Fibroblast of lung (primary cell): Measurements from ENCODE around the gene CD300LB. TPM values are rescaled to one million over a fixed set of nuclear protein-coding genes. Genes with fewer than 3 reads are reported as not detected.

Experiments used
- DNase-seq, 2 donors: peaks; one replicate each; pipeline versions ENCODE4 v3.0.0 to v3.0.0-alpha.2; 2010; ENCODE audit warnings: low read depth in 2 of 2
- H2AFZ ChIP-seq: 2 replicates; pipeline ENCODE4 v1.5.1; 2012; ENCODE audit warnings: low read length, control low read depth, inconsistent platforms
- H3K27ac ChIP-seq: 2 replicates; pipeline ENCODE4 v1.5.1; 2011; ENCODE audit warnings: low read length, control low read depth; ENCODE audit not compliant: insufficient read depth
- H3K27me3 ChIP-seq: 2 replicates; pipeline ENCODE4 v1.5.1; 2011; ENCODE audit warnings: mild to moderate bottlenecking, low read length; ENCODE audit not compliant: control insufficient read depth, insufficient read depth
- H3K36me3 ChIP-seq: 2 replicates; pipeline ENCODE4 v1.5.1; 2011; ENCODE audit warnings: low read length; ENCODE audit not compliant: control insufficient read depth, insufficient read depth
- H3K4me1 ChIP-seq: 2 replicates; pipeline ENCODE4 v1.5.1; 2011; ENCODE audit warnings: low read length; ENCODE audit not compliant: control insufficient read depth, insufficient read depth; ENCODE audit errors: extremely low read depth
- H3K4me2 ChIP-seq: 2 replicates; pipeline ENCODE4 v1.5.1; 2011; ENCODE audit warnings: low read length, control low read depth; ENCODE audit not compliant: insufficient read depth; ENCODE audit errors: extremely low read depth
- H3K4me3 ChIP-seq, 4 experiments: fragments of 200-600 bp in 1 of 4; sonication (generic) in 1 of 4; replicated peaks in 1 of 4; 2 replicates each; pipeline ENCODE4 v1.5.1; 2011 to 2016; ENCODE audit warnings: low read length in 4 of 4, low read depth in 3 of 4, mild to moderate bottlenecking in 3 of 4, control low read depth in 2 of 4, inconsistent platforms in 1 of 4, mixed read lengths in 1 of 4; ENCODE audit not compliant: insufficient read depth in 1 of 4; ENCODE audit errors: control extremely low read depth in 1 of 4
- H3K79me2 ChIP-seq: 2 replicates; pipeline ENCODE4 v1.5.1; 2012; ENCODE audit warnings: mild to moderate bottlenecking, low read length, inconsistent platforms; ENCODE audit not compliant: control insufficient read depth, insufficient read depth
- H3K9ac ChIP-seq: 2 replicates; pipeline ENCODE4 v1.5.1; 2011; ENCODE audit warnings: mild to moderate bottlenecking, low read length, control low read depth; ENCODE audit not compliant: insufficient read depth
- H3K9me3 ChIP-seq: 2 replicates; pipeline ENCODE4 v1.5.1; 2012; ENCODE audit warnings: low read depth, low read length; ENCODE audit not compliant: control insufficient read depth, insufficient read depth
- H4K20me1 ChIP-seq: 2 replicates; pipeline ENCODE4 v1.5.1; 2011; ENCODE audit warnings: low read length; ENCODE audit not compliant: control insufficient read depth, insufficient read depth; ENCODE audit errors: extremely low read depth
- CTCF ChIP-seq, 2 donors: IDR thresholded peaks in 1 of 2; conservative IDR thresholded peaks in 1 of 2; 1 replicate in 1 of 2; 2 replicates in 1 of 2; pipeline ENCODE4 v1.5.1; 2011 to 2012; ENCODE audit warnings: low read length in 2 of 2, control low read depth in 1 of 2, inconsistent platforms in 1 of 2, low read depth in 1 of 2, mild to moderate bottlenecking in 1 of 2
- EZH2 ChIP-seq: IDR thresholded peaks from 2 replicates; pipeline ENCODE4 v1.5.1; 2012; ENCODE audit warnings: low read length, control low read depth, mild to moderate bottlenecking; ENCODE audit errors: missing control alignments
- polyA plus RNA-seq, 2 donors: library from polyadenylated mRNA; depleted of rRNA in 1 of 2; stranded (reverse) in 1 of 2; unstranded in 1 of 2; fragments of >200 nt; gene quantifications; 2 replicates each; pipeline ENCODE4 v1.2.1, GENCODE V29; 2011 to 2012; ENCODE audit warnings: missing spikeins in 1 of 2
- total RNA-seq: library from RNA; depleted of rRNA; stranded (reverse); fragments of >200 nt; gene quantifications from 2 replicates; pipeline ENCODE4 v1.2.1, GENCODE V29; 2014

Gene CD300LB
- total and polyA plus RNA-seq, 2 donors (not counting 1 experiment from before 2014, with no cell fraction given): not detected

GRCh38 chr17:74544991-74545842 is 13.9 kb upstream of the CD300LB start:
- no peak for TF ChIP-seq CTCF (conservative IDR thresholded peaks at IDR 0.05 in 1 of 2, IDR thresholded peaks at IDR 0.05 in 1 of 2; ENCODE audit: low read depth in 1 of 2, low read length in 2 of 2)
- TF ChIP-seq EZH2: no peak
- no peaks in the 10 kb centered on the region for H3K36me3 ChIP-seq
- H3K4me2 ChIP-seq: no peak overlapping the region
- H3K9ac ChIP-seq: no peak overlapping the region
- no peaks in the 10 kb centered on the region for H3K27me3 ChIP-seq
- no peak overlapping the region for H2AFZ ChIP-seq
- no peak overlapping the region for H3K4me3 ChIP-seq
- no peaks in the 10 kb centered on the region for H3K79me2 ChIP-seq
- no peaks in the 10 kb centered on the region for H4K20me1 ChIP-seq
- H3K27ac ChIP-seq: no peak overlapping the region
- H3K9me3 ChIP-seq: no peaks in the 10 kb centered on the region
- DNase-seq: no peak
- no peaks in the 10 kb centered on the region for H3K4me1 ChIP-seq

GRCh38 chr17:74543891-74544760 is 12.9 kb upstream of the CD300LB start:
- TF ChIP-seq CTCF (conservative IDR thresholded peaks at IDR 0.05 in 1 of 2, IDR thresholded peaks at IDR 0.05 in 1 of 2; ENCODE audit: low read depth in 1 of 2, low read length in 2 of 2) (no peak), EZH2 (no peak)
- H3K27me3 ChIP-seq: no peaks in the 10 kb centered on the region
- no peaks in the 10 kb centered on the region for H3K79me2 ChIP-seq
- no peak overlapping the region for H3K9ac ChIP-seq
- no peak for DNase-seq
- H3K4me3 ChIP-seq: no peak overlapping the region
- H3K36me3 ChIP-seq: no peaks in the 10 kb centered on the region
- no peaks in the 10 kb centered on the region for H4K20me1 ChIP-seq
- H3K4me1 ChIP-seq: no peaks in the 10 kb centered on the region
- no peak overlapping the region for H3K27ac ChIP-seq
- H2AFZ ChIP-seq: no peak overlapping the region
- no peak overlapping the region for H3K4me2 ChIP-seq
- no peaks in the 10 kb centered on the region for H3K9me3 ChIP-seq

- no peak overlapping the region for H3K9ac ChIP-seq
- H3K27ac ChIP-seq: no peak overlapping the region
- no peaks in the 10 kb centered on the region for H3K4me1 ChIP-seq
- H3K9me3 ChIP-seq: no peaks in the 10 kb centered on the region
- DNase-seq: no peak
- H3K4me3 ChIP-seq: no peak overlapping the region
- H3K79me2 ChIP-seq: no peaks in the 10 kb centered on the region
- H4K20me1 ChIP-seq: no peaks in the 10 kb centered on the region
- H3K4me2 ChIP-seq: no peak overlapping the region
- TF ChIP-seq EZH2 (no peak), CTCF (conservative IDR thresholded peaks at IDR 0.05 in 1 of 2, IDR thresholded peaks at IDR 0.05 in 1 of 2; ENCODE audit: low read depth in 1 of 2, low read length in 2 of 2) (no peak)
- no peak overlapping the region for H2AFZ ChIP-seq
- H3K36me3 ChIP-seq: no peaks in the 10 kb centered on the region
- no peaks in the 10 kb centered on the region for H3K27me3 ChIP-seq
Observed at GRCh38 chr17:74543406-74543805, 12.1 kb upstream of the CD300LB start.
